HepG2 (cell line): ENCODE results near the gene VRK3. TPM values are rescaled to one million over a fixed set of nuclear protein-coding genes. Genes with fewer than 3 reads are reported as not detected.

Source experiments
- FOXC1 ChIP-seq: sonication (generic); formaldehyde crosslinking; IDR thresholded peaks from 2 replicates; pipeline ENCODE4 v1.8.0; 2022; ENCODE audit warnings: mild to moderate bottlenecking, missing genetic modification reagents, borderline replicate concordance
- FOXJ3 ChIP-seq: sonication (generic); formaldehyde crosslinking; IDR thresholded peaks from 2 replicates; pipeline ENCODE4 v1.4.0; 2020; ENCODE audit warnings: missing genetic modification reagents, mild to moderate bottlenecking, borderline replicate concordance
- GABPA ChIP-seq, 2 experiments: IDR thresholded peaks; 2 replicates each; pipeline ENCODE4 v1.6.1; 2011 to 2016; ENCODE audit warnings: low read depth in 2 of 2, low read length in 1 of 2, missing biosample characterization in 1 of 2, missing genetic modification characterization in 1 of 2
- HNRNPL ChIP-seq: fragments of 200-400 bp; formaldehyde crosslinking; IDR thresholded peaks from 2 replicates; pipeline ENCODE4 v1.6.1; 2017; ENCODE audit warnings: mild to moderate bottlenecking, low read depth, low read length
- HOXA3 ChIP-seq: sonication (generic); formaldehyde crosslinking; IDR thresholded peaks from 2 replicates; pipeline ENCODE4 v1.5.0; 2020; ENCODE audit warnings: missing genetic modification reagents
- POLR2AphosphoS2 ChIP-seq: IDR thresholded peaks from 2 replicates; pipeline ENCODE4 v1.6.1; 2011; ENCODE audit warnings: low read depth, low read length, improper control_type of control experiment
- SAP130 ChIP-seq: IDR thresholded peaks from 2 replicates; pipeline ENCODE4 v1.6.1; 2016; ENCODE audit warnings: low read depth
- SOX5 ChIP-seq: IDR thresholded peaks from 2 replicates; pipeline ENCODE4 v1.6.1; 2016; ENCODE audit warnings: borderline replicate concordance
- SOX6 ChIP-seq, 2 experiments: fragments of 450-650 bp in 1 of 2; sonication (generic) in 1 of 2; formaldehyde crosslinking in 1 of 2; IDR thresholded peaks; 2 replicates each; pipeline versions ENCODE4 v1.4.0 to v1.6.1; 2017 to 2020; ENCODE audit warnings: antibody characterized with exemption in 1 of 2, mild to moderate bottlenecking in 1 of 2, missing genetic modification reagents in 1 of 2
- SRF ChIP-seq: IDR thresholded peaks from 2 replicates; pipeline ENCODE4 v1.6.1; 2011; ENCODE audit warnings: mild to moderate bottlenecking, low read depth, low read length, moderate library complexity
- TGIF2 ChIP-seq: IDR thresholded peaks from 2 replicates; pipeline ENCODE4 v1.6.1; 2016; ENCODE audit warnings: control low read depth, missing compliant biosample characterization
- ZBTB21 ChIP-seq: sonication (generic); formaldehyde crosslinking; IDR thresholded peaks from 2 replicates; pipeline ENCODE4 v1.4.0; 2020; ENCODE audit warnings: missing genetic modification reagents
- ZNF256 ChIP-seq: sonication (generic); formaldehyde crosslinking; conservative IDR thresholded peaks from 2 replicates; pipeline ENCODE4 v1.4.0; 2020; ENCODE audit warnings: missing genetic modification reagents
- ZNF335 ChIP-seq: sonication (generic); formaldehyde crosslinking; IDR thresholded peaks from 2 replicates; pipeline ENCODE4 v1.4.0; 2020; ENCODE audit warnings: missing genetic modification reagents
- ZNF337 ChIP-seq: sonication (generic); formaldehyde crosslinking; IDR thresholded peaks from 2 replicates; pipeline ENCODE4 v1.5.1; 2020; ENCODE audit warnings: missing genetic modification reagents, low read depth, mild to moderate bottlenecking, borderline replicate concordance
- ZNF451 ChIP-seq: sonication (generic); formaldehyde crosslinking; IDR thresholded peaks from 2 replicates; pipeline ENCODE4 v1.5.0; 2020; ENCODE audit warnings: mild to moderate bottlenecking, missing genetic modification reagents
- ZNF496 ChIP-seq: sonication (generic); formaldehyde crosslinking; IDR thresholded peaks from 2 replicates; pipeline ENCODE4 v1.8.1; 2023; ENCODE audit warnings: mild to moderate bottlenecking, moderate library complexity, missing genetic modification reagents; ENCODE audit not compliant: insufficient replicate concordance
- ZNF572 ChIP-seq: sonication (generic); formaldehyde crosslinking; IDR thresholded peaks from 2 replicates; pipeline ENCODE4 v1.5.1; 2020; ENCODE audit warnings: mild to moderate bottlenecking, missing genetic modification reagents
- ZNF616 ChIP-seq: sonication (generic); formaldehyde crosslinking; IDR thresholded peaks from 2 replicates; pipeline ENCODE4 v1.5.0; 2020; ENCODE audit warnings: low read depth, mild to moderate bottlenecking, missing genetic modification reagents
- ZSCAN29 ChIP-seq: sonication (generic); formaldehyde crosslinking; conservative IDR thresholded peaks from 2 replicates; pipeline ENCODE4 v1.4.0; 2020; ENCODE audit warnings: mild to moderate bottlenecking, missing genetic modification reagents
- polyA plus RNA-seq, 8 experiments: library from polyadenylated mRNA; depleted of rRNA in 3 of 8; stranded (reverse) in 7 of 8; unstranded in 1 of 8; fragments of >200 nt; fragmentation: Illumina TruSeq in 4 of 8; extraction: Trizol in 4 of 8; gene quantifications; 2 replicates each; pipeline versions ENCODE4 v1.2.1 to v1.2.3, GENCODE V29; 2011 to 2016; ENCODE audit warnings: low read depth in 4 of 8, missing spikeins in 1 of 8, mixed read lengths in 1 of 8; ENCODE audit not compliant: insufficient read depth in 1 of 8
- total RNA-seq, 5 experiments: library from RNA; depleted of rRNA; stranded (reverse); fragments of >200 nt; fragmentation: Illumina TruSeq; extraction: Trizol; gene quantifications; 2 replicates each; pipeline ENCODE4 v1.2.3, GENCODE V29; 2016; ENCODE audit warnings: low read depth in 1 of 5
- TF ChIP-seq, protein P1 (sequence below): sonication (generic); formaldehyde crosslinking; IDR thresholded peaks from 2 replicates; pipeline ENCODE4 v1.4.0; 2020; ENCODE audit warnings: mild to moderate bottlenecking, missing genetic modification reagents
- TF ChIP-seq, protein P2 (sequence below): IDR thresholded peaks from 2 replicates; pipeline ENCODE4 v1.6.1; 2016; ENCODE audit warnings: control low read depth
- TF ChIP-seq, protein P3 (sequence below): sonication (generic); formaldehyde crosslinking; conservative IDR thresholded peaks from 2 replicates; pipeline ENCODE4 v1.8.0; 2022; ENCODE audit warnings: low read depth, missing genetic modification reagents
- TF ChIP-seq, protein P4 (sequence below): conservative IDR thresholded peaks from 2 replicates; pipeline ENCODE4 v1.6.1; 2018; ENCODE audit warnings: missing genetic modification reagents
- TF ChIP-seq, protein P5 (sequence below): sonication (generic); formaldehyde crosslinking; IDR thresholded peaks from 2 replicates; pipeline ENCODE4 v1.5.0; 2020; ENCODE audit warnings: mild to moderate bottlenecking, low read depth, missing genetic modification reagents, borderline replicate concordance

The VRK3 gene
- total and polyA plus RNA-seq, 2 of the 13 experiments (the other 11 are each of a cell fraction or from before 2014, with no cell fraction given), result 23.8 to 28.3 TPM

DNA sequence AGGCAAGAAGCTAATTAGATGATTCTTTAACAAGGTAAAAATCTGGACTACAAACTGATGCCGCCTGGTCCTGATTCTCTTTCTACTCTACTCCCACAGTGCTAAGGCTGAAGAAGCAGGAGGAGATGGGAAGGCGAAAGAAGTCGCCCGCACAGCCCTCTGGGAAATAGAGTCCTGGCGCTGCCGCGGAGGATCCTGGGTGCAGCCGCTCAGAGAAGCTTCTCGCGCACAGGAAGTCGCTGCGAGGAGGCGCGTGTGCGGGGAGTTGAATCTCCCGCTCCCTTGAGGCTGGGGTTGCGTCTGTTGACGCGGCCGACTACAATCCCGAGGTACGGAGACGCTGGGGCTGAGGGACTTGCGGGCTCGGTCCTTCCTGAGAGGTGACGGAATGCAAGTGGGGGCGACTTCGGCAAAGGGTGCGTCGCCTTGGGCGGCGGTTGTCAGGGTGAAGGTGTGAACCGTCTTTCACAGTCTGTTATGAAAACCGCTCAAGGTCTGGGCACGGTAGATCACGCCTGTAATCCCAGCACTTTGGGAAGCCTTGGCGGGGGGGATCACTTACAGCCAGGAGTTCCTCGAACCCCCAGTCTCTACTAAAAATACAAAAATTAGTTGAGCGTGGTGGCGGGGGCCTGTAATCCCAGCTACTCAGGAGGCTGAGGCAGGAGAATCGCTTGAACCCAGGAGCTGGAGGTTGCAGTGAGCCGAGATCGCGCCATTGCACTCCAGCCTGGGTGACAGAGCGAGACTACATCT is 800 bp upstream of the VRK3 start, which contains the start of gene ZNF473 (continued):
- TF ChIP-seq HNRNPL (0 out of 2 replicates have a peak, but pooled peaks have one; percentile 50), HOXA3 (CRISPR knock-in tag) (peak; percentile 96), SAP130 (CRISPR knock-in tag) (peak; percentile 98), ZNF572 (0 out of 2 replicates have a peak, but pooled peaks have one; percentile 78), ZSCAN29 (CRISPR knock-in tag) (0 out of 2 replicates have a peak, but pooled peaks have one; percentile 54), POLR2AphosphoS2 (no peak), ZNF496 (CRISPR knock-in tag) (peak; percentile 30), ZBTB21 (no peak), TGIF2 (CRISPR knock-in tag) (peak; percentile 95), ZNF616 (peak; percentile 72; the same call in 1 of the 2 replicates), FOXJ3 (peak; percentile 48; the same call in 1 of the 2 replicates), ZNF335 (CRISPR knock-in tag) (peak; percentile 56; the same call in 1 of the 2 replicates), FOXC1 (CRISPR knock-in tag) (peak; percentile 99), ZNF256 (CRISPR knock-in tag) (peak; percentile 99), ZNF451 (CRISPR knock-in tag) (peak; percentile 96; the same call in 1 of the 2 replicates), GABPA (IDR thresholded peaks at IDR 0.05; ENCODE audit: low read depth, low read length) (peak; percentile 69), GABPA (CRISPR knock-in tag; IDR thresholded peaks at IDR 0.05; ENCODE audit: low read depth) (peak; percentile 91), SRF (no peak), SOX5 (peak; percentile 56; the same call in 1 of the 2 replicates), ZNF337 (CRISPR knock-in tag) (peak; percentile 78), SOX6 (IDR thresholded peaks at IDR 0.05) (no peak), SOX6 (CRISPR knock-in tag; IDR thresholded peaks at IDR 0.05) (peak; percentile 60)
- TF ChIP-seq, protein P1, sequence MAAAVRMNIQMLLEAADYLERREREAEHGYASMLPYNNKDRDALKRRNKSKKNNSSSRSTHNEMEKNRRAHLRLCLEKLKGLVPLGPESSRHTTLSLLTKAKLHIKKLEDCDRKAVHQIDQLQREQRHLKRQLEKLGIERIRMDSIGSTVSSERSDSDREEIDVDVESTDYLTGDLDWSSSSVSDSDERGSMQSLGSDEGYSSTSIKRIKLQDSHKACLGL (CRISPR knock-in tag), result peak; percentile 95
- TF ChIP-seq, protein P2, sequence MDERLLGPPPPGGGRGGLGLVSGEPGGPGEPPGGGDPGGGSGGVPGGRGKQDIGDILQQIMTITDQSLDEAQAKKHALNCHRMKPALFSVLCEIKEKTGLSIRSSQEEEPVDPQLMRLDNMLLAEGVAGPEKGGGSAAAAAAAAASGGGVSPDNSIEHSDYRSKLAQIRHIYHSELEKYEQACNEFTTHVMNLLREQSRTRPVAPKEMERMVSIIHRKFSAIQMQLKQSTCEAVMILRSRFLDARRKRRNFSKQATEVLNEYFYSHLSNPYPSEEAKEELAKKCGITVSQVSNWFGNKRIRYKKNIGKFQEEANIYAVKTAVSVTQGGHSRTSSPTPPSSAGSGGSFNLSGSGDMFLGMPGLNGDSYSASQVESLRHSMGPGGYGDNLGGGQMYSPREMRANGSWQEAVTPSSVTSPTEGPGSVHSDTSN (CRISPR knock-in tag), result no peak
- TF ChIP-seq, protein P3, sequence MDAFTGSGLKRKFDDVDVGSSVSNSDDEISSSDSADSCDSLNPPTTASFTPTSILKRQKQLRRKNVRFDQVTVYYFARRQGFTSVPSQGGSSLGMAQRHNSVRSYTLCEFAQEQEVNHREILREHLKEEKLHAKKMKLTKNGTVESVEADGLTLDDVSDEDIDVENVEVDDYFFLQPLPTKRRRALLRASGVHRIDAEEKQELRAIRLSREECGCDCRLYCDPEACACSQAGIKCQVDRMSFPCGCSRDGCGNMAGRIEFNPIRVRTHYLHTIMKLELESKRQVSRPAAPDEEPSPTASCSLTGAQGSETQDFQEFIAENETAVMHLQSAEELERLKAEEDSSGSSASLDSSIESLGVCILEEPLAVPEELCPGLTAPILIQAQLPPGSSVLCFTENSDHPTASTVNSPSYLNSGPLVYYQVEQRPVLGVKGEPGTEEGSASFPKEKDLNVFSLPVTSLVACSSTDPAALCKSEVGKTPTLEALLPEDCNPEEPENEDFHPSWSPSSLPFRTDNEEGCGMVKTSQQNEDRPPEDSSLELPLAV, result peak; percentile 91
- TF ChIP-seq, protein P4, sequence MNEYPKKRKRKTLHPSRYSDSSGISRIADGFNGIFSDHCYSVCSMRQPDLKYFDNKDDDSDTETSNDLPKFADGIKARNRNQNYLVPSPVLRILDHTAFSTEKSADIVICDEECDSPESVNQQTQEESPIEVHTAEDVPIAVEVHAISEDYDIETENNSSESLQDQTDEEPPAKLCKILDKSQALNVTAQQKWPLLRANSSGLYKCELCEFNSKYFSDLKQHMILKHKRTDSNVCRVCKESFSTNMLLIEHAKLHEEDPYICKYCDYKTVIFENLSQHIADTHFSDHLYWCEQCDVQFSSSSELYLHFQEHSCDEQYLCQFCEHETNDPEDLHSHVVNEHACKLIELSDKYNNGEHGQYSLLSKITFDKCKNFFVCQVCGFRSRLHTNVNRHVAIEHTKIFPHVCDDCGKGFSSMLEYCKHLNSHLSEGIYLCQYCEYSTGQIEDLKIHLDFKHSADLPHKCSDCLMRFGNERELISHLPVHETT (CRISPR knock-in tag), result no peak
- TF ChIP-seq, protein P5, sequence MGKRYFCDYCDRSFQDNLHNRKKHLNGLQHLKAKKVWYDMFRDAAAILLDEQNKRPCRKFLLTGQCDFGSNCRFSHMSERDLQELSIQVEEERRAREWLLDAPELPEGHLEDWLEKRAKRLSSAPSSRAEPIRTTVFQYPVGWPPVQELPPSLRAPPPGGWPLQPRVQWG (CRISPR knock-in tag), result no peak
